K562 (cell line): ENCODE results near the gene VSIG10L2. TPM values are rescaled to one million over a fixed set of nuclear protein-coding genes. Genes with fewer than 3 reads are reported as not detected.

Experiments
- ATAC-seq: fragments of 200-7000 bp; cut with Tn5 transposase; 3 replicates; pipeline ENCODE4 v1.9.1; 2020; ENCODE audit warnings: moderate library complexity
- BruUV-seq: library from RNA; stranded (reverse); fragments of 400-500 nt; replicated peaks from 2 replicates; lab custom pipeline; 2021; lab: Mats Ljungman, UMichigan
- CTCF ChIA-PET: fragments of 300-600 bp; formaldehyde crosslinking; extraction: SDS; loops from one replicate; lab custom pipeline; 2021; ENCODE audit warnings: low intra/inter-chr PET ratio; lab: Yijun Ruan, JAX
- POLR2A ChIA-PET: fragments of 300-600, 350-650 bp; sonication (Branson Sonifier 250); formaldehyde crosslinking; extraction: SDS; loops from one replicate; lab custom pipeline; 2021; ENCODE audit warnings: antibody characterized with exemption, inconsistent platforms; lab: Yijun Ruan, JAX
- DNase-seq, 4 experiments: peaks; one replicate each; pipeline versions ENCODE4 v3.0.0 to v3.0.0-alpha.2; 2011 to 2018; ENCODE audit warnings: low spot score in 3 of 4, mixed read lengths in 3 of 4; ENCODE audit errors: extremely low read depth in 1 of 4
- FAIRE-seq: peaks from 2 replicates; lab custom pipeline; 2011; peaks lifted over from hg19 to GRCh38; lab: Jason Lieb, UNC
- H2AFZ ChIP-seq: 2 replicates; pipeline ENCODE4 v1.6.0; 2011; ENCODE audit warnings: low read depth, low read length, control low read depth, inconsistent platforms
- H3K27ac ChIP-seq: fragments of 200-600 bp; 3 replicates; pipeline ENCODE4 v1.8.0; 2011; ENCODE audit warnings: low read depth, mild to moderate bottlenecking, control low read depth, inconsistent platforms, low read length, moderate library complexity, mixed read lengths; ENCODE audit errors: extremely low read depth
- H3K27me3 ChIP-seq, 2 experiments: fragments of 300-600 bp in 1 of 2; 2 replicates in 1 of 2; 3 replicates in 1 of 2; pipeline versions ENCODE4 v1.6.0 to v1.8.0; 2011; ENCODE audit warnings: inconsistent platforms in 2 of 2, low read length in 2 of 2, mild to moderate bottlenecking in 1 of 2, mixed read lengths in 1 of 2, moderate library complexity in 1 of 2; ENCODE audit not compliant: control insufficient read depth in 2 of 2, insufficient read depth in 2 of 2
- H3K36me3 ChIP-seq: fragments of 300-600 bp; 3 replicates; pipeline ENCODE4 v1.8.0; 2011; ENCODE audit warnings: mild to moderate bottlenecking, low read length, inconsistent platforms; ENCODE audit not compliant: control insufficient read depth, insufficient read depth
- H3K4me1 ChIP-seq, 2 experiments: fragments of 200-600 bp in 1 of 2; replicated peaks in 1 of 2; 2 replicates in 1 of 2; 3 replicates in 1 of 2; pipeline versions ENCODE4 v1.5.1 to v1.8.0; 2011; ENCODE audit warnings: inconsistent platforms in 2 of 2, low read length in 2 of 2, mild to moderate bottlenecking in 1 of 2, mixed read lengths in 1 of 2, moderate library complexity in 1 of 2; ENCODE audit not compliant: control insufficient read depth in 2 of 2, insufficient read depth in 2 of 2
- H3K4me2 ChIP-seq: 2 replicates; pipeline ENCODE4 v1.6.1; 2011; ENCODE audit warnings: low read length, control low read depth, inconsistent platforms, mixed read lengths; ENCODE audit not compliant: insufficient read depth
- H3K4me3 ChIP-seq: fragments of 200-600 bp; sonication (generic), shearing (Covaris generic); 2 replicates; pipeline ENCODE4 v1.5.1; 2016; ENCODE audit warnings: control low read depth, inconsistent platforms
- H3K79me2 ChIP-seq: fragments of 200-600 bp; 3 replicates; pipeline ENCODE4 v1.8.0; 2011; ENCODE audit warnings: low read length, inconsistent platforms; ENCODE audit not compliant: control insufficient read depth, insufficient read depth
- H3K9ac ChIP-seq, 2 experiments: 2 replicates each; pipeline versions ENCODE4 v1.6.0 to v1.6.1; 2011; ENCODE audit warnings: low read depth in 2 of 2, low read length in 2 of 2, control low read depth in 1 of 2, inconsistent platforms in 1 of 2, mild to moderate bottlenecking in 1 of 2, mixed read lengths in 1 of 2; ENCODE audit not compliant: insufficient read depth in 1 of 2
- H3K9me1 ChIP-seq: one replicate; pipeline ENCODE4 v1.6.0; 2011; ENCODE audit warnings: inconsistent platforms, mild to moderate bottlenecking, low read length, moderate library complexity; ENCODE audit not compliant: control insufficient read depth, insufficient read depth
- H3K9me3 ChIP-seq: replicated peaks from 2 replicates; pipeline ENCODE4 v1.5.1; 2011; ENCODE audit warnings: low read depth, low read length, inconsistent platforms; ENCODE audit not compliant: control insufficient read depth, insufficient read depth
- H4K20me1 ChIP-seq: replicated peaks from 2 replicates; pipeline ENCODE4 v1.6.1; 2011; ENCODE audit warnings: low read length, inconsistent platforms, mixed read lengths; ENCODE audit not compliant: control insufficient read depth, insufficient read depth
- CAMTA2 ChIP-seq: fragments of 250-450 bp; sonication (Bioruptor Pico); conservative IDR thresholded peaks from 2 replicates; pipeline ENCODE4 v1.5.1; 2022
- CBFA2T3 ChIP-seq: fragments of 450-650 bp; IDR thresholded peaks from 2 replicates; pipeline ENCODE4 v1.6.1; 2017
- HMGN3 ChIP-seq: IDR thresholded peaks from 2 replicates; pipeline ENCODE4 v1.6.1; 2011; ENCODE audit warnings: borderline replicate concordance, low read depth, mild to moderate bottlenecking, mixed read lengths, low read length; ENCODE audit not compliant: insufficient read length; ENCODE audit errors: extremely low read depth
- HNRNPL ChIP-seq: fragments of 200-400 bp; formaldehyde crosslinking; IDR thresholded peaks from 2 replicates; pipeline ENCODE4 v1.6.1; 2017; ENCODE audit warnings: low read depth, mild to moderate bottlenecking, low read length
- POLR2A ChIP-seq: fragments of 450-650 bp; conservative IDR thresholded peaks from 2 replicates; pipeline ENCODE4 v1.6.1; 2016
- RBM25 ChIP-seq: fragments of 200-400 bp; formaldehyde crosslinking; IDR thresholded peaks from 2 replicates; pipeline ENCODE4 v1.6.1; 2018; ENCODE audit warnings: low read length, low read depth, moderate library complexity; ENCODE audit not compliant: severe bottlenecking
- TCFL5 ChIP-seq: fragments of 250-450 bp; sonication (Bioruptor Pico); conservative IDR thresholded peaks from 2 replicates; pipeline ENCODE4 v1.6.1; 2021; ENCODE audit warnings: mild to moderate bottlenecking, moderate library complexity, matching md5 sums
- ZFP36 ChIP-seq: fragments of 150-350 bp; IDR thresholded peaks from 2 replicates; pipeline ENCODE4 v1.6.1; 2018; ENCODE audit warnings: low read length, low read depth; ENCODE audit not compliant: partially characterized antibody
- ZNF212 ChIP-seq: fragments of 450-650 bp; formaldehyde crosslinking; IDR thresholded peaks from 2 replicates; pipeline ENCODE4 v1.4.0; 2020; ENCODE audit warnings: mild to moderate bottlenecking
- ZNF384 ChIP-seq: IDR thresholded peaks from 2 replicates; pipeline ENCODE4 v1.6.1; 2012; ENCODE audit warnings: low read depth, low read length, improper control_type of control experiment
- ZNF408 ChIP-seq: fragments of 250-450 bp; sonication (Bioruptor Pico); IDR thresholded peaks from 2 replicates; pipeline ENCODE4 v1.4.0; 2020; ENCODE audit warnings: low read depth, mild to moderate bottlenecking, moderate library complexity
- WGBS: fragments of 100-300 bp; shearing (Covaris generic); methylation state at CpG from one replicate; pipeline ENCODE4 v1.1.6; 2016; ENCODE audit warnings: low coverage, mixed read lengths; ENCODE audit not compliant: insufficient coverage; ENCODE audit errors: missing lambda C conversion rate; 5-methylcytosine and 5-hydroxymethylcytosine counted together
- in situ Hi-C: fragments of 300-500 bp; cut with MboI; formaldehyde crosslinking; loops from 4 replicates; pipeline ENCODE4 v1.15.0; 2018; ENCODE audit warnings: inconsistent platforms, mixed read lengths
- intact Hi-C: fragments of 100-400 bp; cut with micrococcal nuclease; formaldehyde crosslinking; loops from 2 replicates; pipeline ENCODE4 v1.14.2; 2022
- polyA plus RNA-seq, 8 experiments: library from polyadenylated mRNA; depleted of rRNA in 4 of 8; stranded (reverse) in 5 of 8; unstranded in 3 of 8; fragments of >200 nt; fragmentation: Nextera tagmentation in 2 of 8; fragmentation: Illumina TruSeq in 1 of 8; extraction: Ambion mirVana in 2 of 8; extraction: Trizol in 1 of 8; gene quantifications; 2 replicates each; pipeline versions ENCODE4 v1.2.1 to v1.2.3, GENCODE V29; 2011 to 2014; ENCODE audit warnings: inconsistent platforms in 1 of 8, missing spikeins in 1 of 8
- total RNA-seq, 7 experiments: library from RNA; depleted of rRNA in 6 of 7; stranded (reverse); fragments of >200 nt in 6 of 7; fragmentation: Illumina TruSeq in 2 of 7; extraction: Trizol in 2 of 7; gene quantifications; 2 replicates each; pipeline versions ENCODE4 v1.2.1 to v1.2.3, GENCODE V29; 2011 to 2021; ENCODE audit warnings: low replicate concordance in 1 of 7
- TF ChIP-seq, protein P1 (sequence below): fragments of 250-450 bp; sonication (Bioruptor Pico); IDR thresholded peaks from 2 replicates; pipeline ENCODE4 v1.5.0; 2020; ENCODE audit warnings: mild to moderate bottlenecking
- TF ChIP-seq, protein P2 (sequence below): fragments of 250-450 bp; sonication (Bioruptor Pico); IDR thresholded peaks from 2 replicates; pipeline ENCODE4 v1.5.0; 2022; ENCODE audit warnings: mild to moderate bottlenecking
- TF ChIP-seq, protein P3 (sequence below): IDR thresholded peaks from 3 replicates; pipeline ENCODE4 v1.6.1; 2011; ENCODE audit warnings: borderline replicate concordance, mild to moderate bottlenecking, moderate library complexity; ENCODE audit not compliant: insufficient read length; ENCODE audit errors: extremely low read depth

VSIG10L2 gene
- total and polyA plus RNA-seq, 9 of the 15 experiments (the other 6 are each of a cell fraction or from before 2014, with no cell fraction given), result not detected

DNA sequence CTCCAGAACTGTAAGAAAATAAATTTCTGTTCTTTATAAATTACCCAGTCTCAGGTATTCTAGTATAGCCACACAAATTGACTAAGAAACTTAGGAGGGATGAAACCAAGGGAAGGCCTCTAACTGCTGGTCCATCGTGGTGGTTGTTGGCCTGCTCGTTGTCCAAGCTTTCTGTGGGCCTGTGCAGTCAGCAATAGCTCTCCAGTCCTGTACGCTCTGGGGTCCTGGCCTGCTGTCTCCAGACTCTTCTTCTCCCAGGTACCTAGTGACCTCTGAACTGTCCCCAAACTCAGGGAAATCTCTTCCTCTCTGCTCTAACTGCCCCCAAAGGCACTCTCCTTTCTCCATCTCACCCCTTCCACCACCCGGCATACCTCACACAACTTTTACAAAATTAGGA is 5.7 kb upstream of the VSIG10L2 start:
- Histone ChIP-seq H3K9me1 (no peaks in the 10 kb centered on the region), H3K36me3 (no peaks in the 10 kb centered on the region), H2AFZ (0 out of 2 replicates have a peak overlapping the region, but pooled peaks have one; percentile 4), H3K9me3 (no peaks in the 10 kb centered on the region), H3K4me1 (peaks cover 0 to 7% of the 10 kb centered on the region in 2 experiments; a peak in 3 of 5 replicates), H3K79me2 (no peaks in the 10 kb centered on the region), H3K4me2 (no peak overlapping the region), H3K27ac (no peak overlapping the region)
- no peak for FAIRE-seq
- WGBS, result 24% methylated on average over 4 of the region's 4 CpGs
- intact Hi-C loops (loop anchor here (5.0 kb wide), 1 partner anchor 252 kb away; no protein-coding TSS in a partner anchor), in situ Hi-C loops (no loop called here)
- no peak for TF ChIP-seq TCFL5 (CRISPR knock-in tag)
- no peak for TF ChIP-seq CAMTA2 (CRISPR knock-in tag)
- TF ChIP-seq, protein P1, sequence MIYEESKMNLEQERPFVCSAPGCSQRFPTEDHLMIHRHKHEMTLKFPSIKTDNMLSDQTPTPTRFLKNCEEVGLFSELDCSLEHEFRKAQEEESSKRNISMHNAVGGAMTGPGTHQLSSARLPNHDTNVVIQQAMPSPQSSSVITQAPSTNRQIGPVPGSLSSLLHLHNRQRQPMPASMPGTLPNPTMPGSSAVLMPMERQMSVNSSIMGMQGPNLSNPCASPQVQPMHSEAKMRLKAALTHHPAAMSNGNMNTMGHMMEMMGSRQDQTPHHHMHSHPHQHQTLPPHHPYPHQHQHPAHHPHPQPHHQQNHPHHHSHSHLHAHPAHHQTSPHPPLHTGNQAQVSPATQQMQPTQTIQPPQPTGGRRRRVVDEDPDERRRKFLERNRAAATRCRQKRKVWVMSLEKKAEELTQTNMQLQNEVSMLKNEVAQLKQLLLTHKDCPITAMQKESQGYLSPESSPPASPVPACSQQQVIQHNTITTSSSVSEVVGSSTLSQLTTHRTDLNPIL (CRISPR knock-in tag), result no peak
- TF ChIP-seq ZFP36, result no peak
- TF ChIP-seq, protein P2, sequence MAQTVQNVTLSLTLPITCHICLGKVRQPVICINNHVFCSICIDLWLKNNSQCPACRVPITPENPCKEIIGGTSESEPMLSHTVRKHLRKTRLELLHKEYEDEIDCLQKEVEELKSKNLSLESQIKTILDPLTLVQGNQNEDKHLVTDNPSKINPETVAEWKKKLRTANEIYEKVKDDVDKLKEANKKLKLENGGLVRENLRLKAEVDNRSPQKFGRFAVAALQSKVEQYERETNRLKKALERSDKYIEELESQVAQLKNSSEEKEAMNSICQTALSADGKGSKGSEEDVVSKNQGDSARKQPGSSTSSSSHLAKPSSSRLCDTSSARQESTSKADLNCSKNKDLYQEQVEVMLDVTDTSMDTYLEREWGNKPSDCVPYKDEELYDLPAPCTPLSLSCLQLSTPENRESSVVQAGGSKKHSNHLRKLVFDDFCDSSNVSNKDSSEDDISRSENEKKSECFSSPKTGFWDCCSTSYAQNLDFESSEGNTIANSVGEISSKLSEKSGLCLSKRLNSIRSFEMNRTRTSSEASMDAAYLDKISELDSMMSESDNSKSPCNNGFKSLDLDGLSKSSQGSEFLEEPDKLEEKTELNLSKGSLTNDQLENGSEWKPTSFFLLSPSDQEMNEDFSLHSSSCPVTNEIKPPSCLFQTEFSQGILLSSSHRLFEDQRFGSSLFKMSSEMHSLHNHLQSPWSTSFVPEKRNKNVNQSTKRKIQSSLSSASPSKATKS (CRISPR knock-in tag), result no peak
- TF ChIP-seq POLR2A, result no peak
- TF ChIP-seq, protein P3, sequence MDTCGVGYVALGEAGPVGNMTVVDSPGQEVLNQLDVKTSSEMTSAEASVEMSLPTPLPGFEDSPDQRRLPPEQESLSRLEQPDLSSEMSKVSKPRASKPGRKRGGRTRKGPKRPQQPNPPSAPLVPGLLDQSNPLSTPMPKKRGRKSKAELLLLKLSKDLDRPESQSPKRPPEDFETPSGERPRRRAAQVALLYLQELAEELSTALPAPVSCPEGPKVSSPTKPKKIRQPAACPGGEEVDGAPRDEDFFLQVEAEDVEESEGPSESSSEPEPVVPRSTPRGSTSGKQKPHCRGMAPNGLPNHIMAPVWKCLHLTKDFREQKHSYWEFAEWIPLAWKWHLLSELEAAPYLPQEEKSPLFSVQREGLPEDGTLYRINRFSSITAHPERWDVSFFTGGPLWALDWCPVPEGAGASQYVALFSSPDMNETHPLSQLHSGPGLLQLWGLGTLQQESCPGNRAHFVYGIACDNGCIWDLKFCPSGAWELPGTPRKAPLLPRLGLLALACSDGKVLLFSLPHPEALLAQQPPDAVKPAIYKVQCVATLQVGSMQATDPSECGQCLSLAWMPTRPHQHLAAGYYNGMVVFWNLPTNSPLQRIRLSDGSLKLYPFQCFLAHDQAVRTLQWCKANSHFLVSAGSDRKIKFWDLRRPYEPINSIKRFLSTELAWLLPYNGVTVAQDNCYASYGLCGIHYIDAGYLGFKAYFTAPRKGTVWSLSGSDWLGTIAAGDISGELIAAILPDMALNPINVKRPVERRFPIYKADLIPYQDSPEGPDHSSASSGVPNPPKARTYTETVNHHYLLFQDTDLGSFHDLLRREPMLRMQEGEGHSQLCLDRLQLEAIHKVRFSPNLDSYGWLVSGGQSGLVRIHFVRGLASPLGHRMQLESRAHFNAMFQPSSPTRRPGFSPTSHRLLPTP, result no peak
- TF ChIP-seq CBFA2T3, result no peak
- TF ChIP-seq HMGN3, result no peak
- TF ChIP-seq ZNF212 (CRISPR knock-in tag), result no peak
- TF ChIP-seq ZNF408 (CRISPR knock-in tag), result no peak
- no peak for TF ChIP-seq RBM25
- no peak for TF ChIP-seq ZNF384
- no peak for TF ChIP-seq HNRNPL
- TF ChIP-seq, all 486 proteins: peak for 0
- Histone ChIP-seq H3K9ac (no peak overlapping the region), H3K27me3 (peaks cover 8 to 34% of the 10 kb centered on the region in 2 experiments), H3K4me3 (no peak overlapping the region), H4K20me1 (peaks cover 5% of the 10 kb centered on the region; the same call in 1 of the 2 replicates)
- no TSS peak for BruUV-seq
- ChIA-PET POLR2A (interaction anchor here (0.6 to 0.7 kb wide), 2 partner anchors 62 to 545 kb away, joined by 3 read pairs; no protein-coding TSS in a partner anchor), CTCF (interaction anchor here (0.7 kb wide), 1 partner anchor 277 kb away, joined by 3 read pairs; no protein-coding TSS in a partner anchor)
- ATAC-seq, result no peak
- DNase-seq, result no peak
